GM18511 (cell line): Measurements from ENCODE around the gene GGA1.
A peak's percentile ranks its signal among the peaks of the same experiment; 100 is the strongest.

Experiments used
- ATAC-seq: cut with Tn5 transposase; IDR thresholded peaks from one replicate; pipeline ENCODE4 v1.9.1; 2021; ENCODE audit warnings: mild to moderate bottlenecking, moderate library complexity; ENCODE audit not compliant: unreplicated experiment

The GGA1 gene

GRCh38 chr22:37627121-37627520 lies 18.5 kb downstream of the GGA1 start:
- no peak for ATAC-seq

GRCh38 chr22:37627545-37627944 lies 18.9 kb downstream of the GGA1 start:
- no peak for ATAC-seq

- no peak for ATAC-seq
Observed at GRCh38 chr22:37628830-37629229, 20.2 kb downstream of the GGA1 start.

GRCh38 chr22:37629928-37630327 lies 21.3 kb downstream of the GGA1 start:
- ATAC-seq: no peak

GRCh38 chr22:37630839-37631435 lies 22.3 kb downstream of the GGA1 start:
- ATAC-seq: no peak

GRCh38 chr22:37631448-37632173 lies 23.0 kb downstream of the GGA1 start:
- no peak for ATAC-seq

GRCh38 chr22:37632174-37633088 lies 23.8 kb downstream of the GGA1 start:
- ATAC-seq: peak; percentile 23

- peak; percentile 60 for ATAC-seq
Observed at GRCh38 chr22:37633089-37633624, 24.5 kb downstream of the GGA1 start.

- ATAC-seq: peak; percentile 67
Observed at GRCh38 chr22:37633625-37634416, 25.2 kb downstream of the GGA1 start.

GRCh38 chr22:37634417-37634924 lies 25.8 kb downstream of the GGA1 start:
- no peak for ATAC-seq

GRCh38 chr22:37635157-37635556 lies 26.5 kb downstream of the GGA1 start:
- no peak for ATAC-seq

- no peak for ATAC-seq
Observed at GRCh38 chr22:37636186-37636948, 27.7 kb downstream of the GGA1 start.

GRCh38 chr22:37636949-37637273 lies 28.3 kb downstream of the GGA1 start:
- no peak for ATAC-seq

GRCh38 chr22:37638391-37639069 lies 29.9 kb downstream of the GGA1 start:
- no peak for ATAC-seq

- no peak for ATAC-seq
Observed at GRCh38 chr22:37639070-37639760, 30.6 kb downstream of the GGA1 start, which contains the start of gene SH3BP1. Gene SH3BP1 (plus strand): TSS chr22:37639669. CDS start chr22:37639788, 119 bp downstream.

- no peak for ATAC-seq
Observed at GRCh38 chr22:37639771-37640590, 31.3 kb downstream of the GGA1 start.
